ENCODE results near the gene NKAIN2. TPM values are rescaled to one million over a fixed set of nuclear protein-coding genes. Genes with fewer than 3 reads are reported as not detected.

The NKAIN2 gene
- total RNA-seq, 1 experiment from 2014 or later: 2.2 TPM

GRCh38 chr6:124800222-124800621 lies 996.6 kb downstream of the NKAIN2 start:
- no peaks in the 10 kb centered on the region for H3K9me3 ChIP-seq (ENCODE audit: low read depth, low read length, poor library complexity, severe bottlenecking)
- TF ChIP-seq CTCF (conservative IDR thresholded peaks at IDR 0.05; ENCODE audit: low read depth, low read length) (no peak), EZH2 (IDR thresholded peaks at IDR 0.05; ENCODE audit: borderline replicate concordance, low read depth, low read length, poor library complexity, severe bottlenecking) (no peak)
- CTCF ChIA-PET: interaction anchor here (1.6 kb wide), 1 partner anchor 998 kb away, joined by 6 read pairs; no protein-coding TSS in a partner anchor
- no peaks in the 10 kb centered on the region for H3K36me3 ChIP-seq (ENCODE audit: insufficient read depth, low read length, poor library complexity, severe bottlenecking)
- no TSS peak for BruUV-seq (replicated peaks)
- no peaks in the 10 kb centered on the region for H3K27me3 ChIP-seq (replicated peaks; ENCODE audit: insufficient read depth, low read depth, low read length, poor library complexity)
- intact Hi-C loops (cut with micrococcal nuclease; ENCODE audit: unreplicated experiment): no loop called here
- POLR2A ChIA-PET (ENCODE audit: low non-redundant PET): no interaction called here
- peaks cover 38% of the 10 kb centered on the region for H3K4me1 ChIP-seq (ENCODE audit: insufficient read depth, low read length, poor library complexity, severe bottlenecking)
- H3K4me3 ChIP-seq (ENCODE audit: low read depth, low read length, poor library complexity, severe bottlenecking): no peak overlapping the region
- DNase-seq (ENCODE audit: low spot score): no peak
- no peak overlapping the region for H3K27ac ChIP-seq (ENCODE audit: low read depth, low read length, poor library complexity, severe bottlenecking)

- no peak overlapping the region for H3K27ac ChIP-seq (ENCODE audit: low read depth, low read length, poor library complexity, severe bottlenecking)
- no peaks in the 10 kb centered on the region for H3K4me1 ChIP-seq (ENCODE audit: insufficient read depth, low read length, poor library complexity, severe bottlenecking)
- peak; percentile 37 for DNase-seq (ENCODE audit: low spot score)
- CTCF ChIA-PET: no interaction called here
- no peaks in the 10 kb centered on the region for H3K36me3 ChIP-seq (ENCODE audit: insufficient read depth, low read length, poor library complexity, severe bottlenecking)
- no peak overlapping the region for H3K4me3 ChIP-seq (ENCODE audit: low read depth, low read length, poor library complexity, severe bottlenecking)
- no peaks in the 10 kb centered on the region for H3K27me3 ChIP-seq (replicated peaks; ENCODE audit: insufficient read depth, low read depth, low read length, poor library complexity)
- intact Hi-C loops (cut with micrococcal nuclease; ENCODE audit: unreplicated experiment): no loop called here
- POLR2A ChIA-PET (ENCODE audit: low non-redundant PET): no interaction called here
- TF ChIP-seq CTCF (conservative IDR thresholded peaks at IDR 0.05; ENCODE audit: low read depth, low read length): no peak
- no peak for TF ChIP-seq EZH2 (IDR thresholded peaks at IDR 0.05; ENCODE audit: borderline replicate concordance, low read depth, low read length, poor library complexity, severe bottlenecking)
- BruUV-seq (replicated peaks): no TSS peak
- no peaks in the 10 kb centered on the region for H3K9me3 ChIP-seq (ENCODE audit: low read depth, low read length, poor library complexity, severe bottlenecking)
Observed at GRCh38 chr6:124812067-124812466, 1008.4 kb downstream of the NKAIN2 start.

- no peak for TF ChIP-seq CTCF (conservative IDR thresholded peaks at IDR 0.05; ENCODE audit: low read depth, low read length)
- no peak for TF ChIP-seq EZH2 (IDR thresholded peaks at IDR 0.05; ENCODE audit: borderline replicate concordance, low read depth, low read length, poor library complexity, severe bottlenecking)
- ChIA-PET POLR2A (ENCODE audit: low non-redundant PET) (no interaction called here), CTCF (no interaction called here)
- H3K36me3 ChIP-seq (ENCODE audit: insufficient read depth, low read length, poor library complexity, severe bottlenecking): no peaks in the 10 kb centered on the region
- no peak overlapping the region for H3K4me3 ChIP-seq (ENCODE audit: low read depth, low read length, poor library complexity, severe bottlenecking)
- H3K4me1 ChIP-seq (ENCODE audit: insufficient read depth, low read length, poor library complexity, severe bottlenecking): peaks cover 4% of the 10 kb centered on the region
- H3K27me3 ChIP-seq (replicated peaks; ENCODE audit: insufficient read depth, low read depth, low read length, poor library complexity): no peaks in the 10 kb centered on the region
- no peak overlapping the region for H3K27ac ChIP-seq (ENCODE audit: low read depth, low read length, poor library complexity, severe bottlenecking)
- H3K9me3 ChIP-seq (ENCODE audit: low read depth, low read length, poor library complexity, severe bottlenecking): no peaks in the 10 kb centered on the region
- no TSS peak for BruUV-seq (replicated peaks)
- DNase-seq (ENCODE audit: low spot score): no peak
- intact Hi-C loops (cut with micrococcal nuclease; ENCODE audit: unreplicated experiment): no loop called here
Observed at GRCh38 chr6:124819346-124819745, 1015.7 kb downstream of the NKAIN2 start.
